GM19463 (cell line): Measurements from ENCODE around the gene SACM1L.

ENCODE experiments used
- ATAC-seq: cut with Tn5 transposase; IDR thresholded peaks from one replicate; pipeline ENCODE4 v1.9.1; 2021; ENCODE audit warnings: mild to moderate bottlenecking, moderate library complexity; ENCODE audit not compliant: unreplicated experiment

Gene SACM1L, protein sequence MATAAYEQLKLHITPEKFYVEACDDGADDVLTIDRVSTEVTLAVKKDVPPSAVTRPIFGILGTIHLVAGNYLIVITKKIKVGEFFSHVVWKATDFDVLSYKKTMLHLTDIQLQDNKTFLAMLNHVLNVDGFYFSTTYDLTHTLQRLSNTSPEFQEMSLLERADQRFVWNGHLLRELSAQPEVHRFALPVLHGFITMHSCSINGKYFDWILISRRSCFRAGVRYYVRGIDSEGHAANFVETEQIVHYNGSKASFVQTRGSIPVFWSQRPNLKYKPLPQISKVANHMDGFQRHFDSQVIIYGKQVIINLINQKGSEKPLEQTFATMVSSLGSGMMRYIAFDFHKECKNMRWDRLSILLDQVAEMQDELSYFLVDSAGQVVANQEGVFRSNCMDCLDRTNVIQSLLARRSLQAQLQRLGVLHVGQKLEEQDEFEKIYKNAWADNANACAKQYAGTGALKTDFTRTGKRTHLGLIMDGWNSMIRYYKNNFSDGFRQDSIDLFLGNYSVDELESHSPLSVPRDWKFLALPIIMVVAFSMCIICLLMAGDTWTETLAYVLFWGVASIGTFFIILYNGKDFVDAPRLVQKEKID

DNA sequence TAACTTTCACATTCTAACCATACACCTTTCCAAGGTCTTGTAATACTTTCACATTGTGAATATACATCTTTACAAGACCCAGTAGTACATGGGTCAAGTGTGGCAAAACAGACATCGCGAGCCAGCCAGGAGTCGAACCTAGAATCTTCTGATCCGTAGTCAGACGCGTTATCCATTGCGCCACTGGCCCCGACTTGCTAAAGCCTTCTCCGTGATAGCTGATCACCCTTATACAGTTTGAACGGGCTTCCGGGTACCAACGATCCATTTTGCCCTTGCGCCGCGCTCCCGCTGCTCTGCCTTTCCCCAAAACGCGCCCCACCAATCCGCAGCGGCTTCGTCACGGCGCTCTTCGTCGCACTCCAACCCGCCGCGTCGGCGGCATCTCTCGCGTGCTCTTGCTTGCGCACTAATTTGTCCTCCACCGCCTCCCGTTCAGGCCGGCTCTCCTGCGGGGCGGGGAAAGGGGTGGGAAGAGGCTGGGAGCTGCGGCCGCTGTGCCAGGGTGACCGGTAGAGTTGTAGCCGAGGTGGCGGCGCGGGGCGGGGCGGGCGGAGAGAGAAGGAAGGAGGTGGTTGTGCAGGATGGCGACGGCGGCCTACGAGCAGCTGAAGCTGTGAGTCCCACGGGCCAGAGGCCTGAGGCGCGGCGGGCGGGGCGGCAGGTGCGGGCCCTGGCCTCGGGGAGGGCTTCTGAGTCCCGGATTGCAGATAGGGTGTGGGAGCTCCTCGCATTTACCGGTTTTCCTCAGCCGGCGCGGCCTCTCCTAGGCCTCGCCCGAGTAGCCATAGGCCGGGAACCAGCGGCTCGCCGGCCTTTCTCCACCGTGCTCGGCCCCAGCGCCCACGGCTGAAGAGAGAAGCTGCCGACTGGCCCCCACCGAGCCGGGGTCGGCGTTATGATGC, at the start of gene SACM1L:
Gene SACM1L (plus strand): TSS at position 515 of the 905 bp plus-strand sequence. CDS start 70 bp downstream, at position 585.
- peak; percentile 76 for ATAC-seq

DNA sequence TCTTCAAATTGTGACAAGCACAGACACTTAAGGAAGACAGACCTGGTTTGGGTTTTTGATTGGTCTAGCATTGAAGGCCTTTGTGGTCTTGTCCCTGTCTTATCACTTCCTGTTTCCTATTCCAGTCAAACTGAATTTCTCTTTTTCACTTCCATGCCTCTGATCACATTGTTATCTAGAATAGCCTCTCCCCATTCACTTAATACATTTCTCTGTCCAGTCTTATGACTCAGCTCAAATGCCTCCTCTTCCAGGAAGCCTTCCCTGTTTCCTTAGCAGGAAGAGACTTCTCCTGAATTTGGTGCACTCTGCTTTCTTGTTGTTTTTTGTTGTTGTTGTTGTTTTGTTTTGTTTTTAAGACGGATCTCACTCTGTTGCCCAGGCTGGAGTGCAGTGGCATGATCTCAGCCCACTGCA, 49.1 kb upstream of the SACM1L start:
- ATAC-seq: no peak

DNA sequence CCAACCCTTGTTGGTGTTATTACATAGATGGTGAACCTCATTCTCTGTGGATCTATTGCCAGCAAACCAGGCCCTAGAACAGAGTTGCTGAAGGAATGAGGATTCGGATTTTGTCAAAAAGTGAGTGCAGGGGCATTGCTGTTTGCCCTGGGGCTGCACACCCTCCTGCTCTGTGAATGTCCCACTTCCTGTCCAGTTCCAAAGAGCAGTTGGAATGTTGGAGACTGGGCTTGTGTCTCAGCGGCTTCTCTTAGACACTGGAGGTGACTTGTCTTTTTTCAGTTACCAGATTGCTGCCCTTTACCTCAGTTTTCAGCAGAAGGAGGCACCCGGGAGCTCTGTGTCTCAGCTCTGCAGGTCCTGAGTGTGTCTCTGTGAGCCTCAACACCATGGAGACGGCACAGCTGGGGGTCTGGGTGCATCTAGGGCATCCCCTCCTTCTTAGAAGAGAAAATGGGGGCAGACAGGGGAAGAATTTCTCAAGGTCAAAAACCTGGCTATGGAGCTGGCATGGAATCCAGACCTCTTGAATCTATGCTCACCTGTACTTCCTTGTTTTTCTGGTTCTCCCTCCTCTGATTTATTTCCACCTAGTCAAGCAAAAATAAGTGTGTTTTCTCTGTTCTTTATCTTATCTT, 48.4 kb upstream of the SACM1L start:
- no peak for ATAC-seq

DNA sequence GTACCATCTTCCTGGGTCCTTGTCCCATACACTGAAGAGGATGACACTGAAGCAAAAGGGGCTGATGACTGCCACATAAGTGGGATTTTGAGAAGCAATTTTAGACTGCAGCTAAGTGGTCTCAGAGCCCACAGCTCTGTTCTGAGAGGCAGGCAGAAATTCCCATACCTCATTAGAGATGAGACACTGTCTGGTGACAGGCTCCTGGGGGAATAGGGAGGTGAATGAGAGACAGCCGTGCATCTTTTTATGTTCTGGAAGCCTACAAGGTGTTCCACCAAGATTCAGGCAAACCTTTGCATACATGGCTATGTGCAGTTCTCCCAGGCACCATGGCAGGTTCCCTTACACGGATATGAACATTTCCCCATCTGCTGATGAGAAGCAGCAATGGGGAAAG, 47.4 kb upstream of the SACM1L start:
- no peak for ATAC-seq

DNA sequence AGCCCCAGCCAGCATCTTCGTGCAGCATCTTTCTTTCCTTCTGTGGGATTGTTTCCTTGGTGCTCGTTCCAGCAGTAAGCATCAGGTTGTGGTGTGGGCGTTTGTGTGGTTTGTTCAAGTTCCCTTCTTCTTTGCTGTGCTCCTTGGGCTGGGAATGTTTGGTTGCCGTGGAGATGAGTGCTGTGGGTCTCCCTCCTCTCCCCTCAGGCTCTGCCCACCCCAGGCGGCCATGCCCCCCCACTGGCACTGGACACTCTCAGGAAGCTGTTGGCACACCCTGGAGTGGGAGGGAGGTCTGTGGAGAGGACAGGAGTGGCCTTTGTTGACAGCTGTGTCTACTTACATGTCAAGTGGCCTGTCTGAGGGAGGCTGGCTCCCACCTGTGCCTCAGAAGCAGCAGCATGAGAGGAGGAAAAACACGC, 46.5 kb upstream of the SACM1L start:
- no peak for ATAC-seq

DNA sequence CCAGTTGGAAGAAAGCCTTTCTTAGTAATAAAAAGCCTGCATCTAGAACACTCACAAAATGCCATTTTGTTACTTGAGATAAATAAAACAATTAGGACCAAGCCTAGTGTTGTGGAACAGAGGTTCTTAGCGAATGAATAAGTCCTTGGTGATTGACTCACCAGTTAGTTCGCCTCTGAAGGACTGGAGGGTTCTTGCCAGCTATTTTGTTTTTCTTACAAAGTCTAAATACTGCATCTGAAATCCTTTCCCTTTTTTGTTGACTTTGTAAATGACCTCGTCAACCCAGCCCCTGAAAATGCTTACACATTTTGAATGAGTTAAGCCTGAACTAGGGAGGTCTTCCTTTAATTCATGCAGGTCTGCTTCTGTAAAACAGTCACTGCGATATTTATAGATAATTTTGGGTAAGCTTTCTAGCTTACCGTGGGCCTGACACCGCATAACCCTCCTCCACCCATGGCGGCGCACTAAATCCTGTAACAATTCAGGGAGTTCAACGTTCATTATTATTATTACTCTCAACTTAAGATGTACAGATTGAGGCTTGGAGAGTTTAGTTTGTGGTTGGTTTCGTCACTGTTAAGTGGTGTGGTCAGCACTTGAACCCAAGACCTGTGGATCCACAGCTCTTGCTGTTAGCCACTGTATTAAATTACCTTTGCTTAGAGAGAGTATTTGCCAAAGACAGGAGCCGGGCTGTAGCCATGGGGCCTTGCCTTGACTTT, 45.0 kb upstream of the SACM1L start:
- ATAC-seq: no peak

DNA sequence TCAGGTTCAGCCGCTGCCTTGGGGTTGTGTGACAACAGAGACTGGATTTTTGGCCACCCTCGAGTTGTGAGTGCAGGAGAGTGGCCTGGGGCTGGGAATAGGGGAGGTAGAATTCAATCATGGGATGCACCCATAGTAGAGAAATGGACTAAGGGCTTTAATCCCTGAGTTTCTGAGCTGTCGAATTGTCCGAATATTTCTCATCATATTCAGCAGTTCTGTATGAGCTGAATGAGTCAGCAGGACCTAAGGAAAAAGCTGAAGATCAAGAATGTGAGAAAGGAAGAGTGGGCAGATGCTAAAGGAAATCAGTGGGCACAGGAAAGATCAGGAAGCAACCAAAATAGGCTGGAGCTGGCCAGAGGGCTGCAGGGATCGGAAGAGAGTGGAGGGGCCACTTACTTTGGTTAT, 44.4 kb upstream of the SACM1L start:
- no peak for ATAC-seq

DNA sequence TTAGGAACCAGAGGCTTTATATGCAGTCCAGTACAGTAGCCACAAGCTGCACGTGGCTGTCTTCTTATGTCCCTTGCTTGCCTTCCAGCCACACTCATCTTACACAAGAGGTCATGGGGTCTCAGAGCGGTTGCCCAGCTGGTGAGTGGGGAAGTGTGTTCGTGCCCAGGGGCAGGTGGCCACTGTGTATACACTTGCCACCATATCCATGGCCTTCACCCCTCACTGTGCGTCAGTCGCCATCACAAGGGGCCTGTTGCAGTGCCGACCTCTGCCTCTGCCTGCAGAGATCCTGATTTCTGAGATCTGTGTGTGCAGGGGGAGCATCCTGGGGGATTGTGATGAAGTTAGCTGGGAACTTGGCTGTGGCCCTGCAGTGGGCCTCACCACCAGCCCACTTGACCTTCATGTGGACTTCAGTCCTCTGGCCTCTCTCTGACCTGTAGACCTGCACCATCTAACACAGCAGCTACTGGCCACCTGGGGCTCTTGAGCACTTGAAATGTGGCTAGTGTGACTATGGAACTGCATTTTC, 43.1 kb upstream of the SACM1L start:
- ATAC-seq: no peak

DNA sequence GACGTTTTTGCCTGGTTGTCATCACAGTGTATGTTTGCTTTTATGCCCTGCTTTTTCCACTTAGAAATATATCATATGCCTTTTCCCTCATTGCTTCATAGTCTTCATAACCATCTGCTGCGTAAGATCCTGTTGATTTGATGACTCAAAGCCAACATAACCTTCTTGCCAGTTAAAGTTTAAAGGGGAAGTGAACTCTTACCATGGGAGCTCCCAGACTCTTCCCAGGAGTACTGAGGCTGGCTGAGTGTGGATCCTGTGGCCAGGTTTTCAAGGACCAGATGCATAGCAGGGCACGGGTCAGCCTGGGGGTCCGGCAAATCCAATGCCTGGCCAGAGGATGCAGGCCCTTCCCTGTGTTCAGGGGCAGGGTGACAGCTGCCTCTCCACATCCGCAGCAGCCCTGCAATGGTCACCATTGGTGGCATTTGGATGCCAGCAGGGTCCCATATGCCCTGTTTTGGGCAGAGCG, 42.0 kb upstream of the SACM1L start:
- ATAC-seq: no peak

DNA sequence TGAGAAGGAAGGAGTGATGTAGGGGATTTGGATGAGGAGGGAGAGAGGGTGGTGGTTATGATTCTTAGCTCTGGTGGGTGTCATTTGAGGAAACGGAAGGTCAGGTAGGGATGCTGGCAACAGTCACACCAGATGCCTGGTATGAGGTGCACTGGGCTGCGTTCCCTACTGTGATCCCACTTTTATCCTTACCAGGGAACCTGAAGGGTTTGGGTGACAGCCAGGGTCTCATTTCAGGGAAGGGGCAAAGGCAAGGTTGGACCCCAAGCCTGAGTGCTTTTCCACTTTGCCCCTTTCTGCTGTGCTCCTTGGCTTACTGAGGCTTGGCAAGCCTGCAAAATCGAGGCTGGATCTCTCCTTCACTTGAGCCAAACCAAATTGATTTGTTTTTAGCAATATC, 36.0 kb upstream of the SACM1L start:
- no peak for ATAC-seq

DNA sequence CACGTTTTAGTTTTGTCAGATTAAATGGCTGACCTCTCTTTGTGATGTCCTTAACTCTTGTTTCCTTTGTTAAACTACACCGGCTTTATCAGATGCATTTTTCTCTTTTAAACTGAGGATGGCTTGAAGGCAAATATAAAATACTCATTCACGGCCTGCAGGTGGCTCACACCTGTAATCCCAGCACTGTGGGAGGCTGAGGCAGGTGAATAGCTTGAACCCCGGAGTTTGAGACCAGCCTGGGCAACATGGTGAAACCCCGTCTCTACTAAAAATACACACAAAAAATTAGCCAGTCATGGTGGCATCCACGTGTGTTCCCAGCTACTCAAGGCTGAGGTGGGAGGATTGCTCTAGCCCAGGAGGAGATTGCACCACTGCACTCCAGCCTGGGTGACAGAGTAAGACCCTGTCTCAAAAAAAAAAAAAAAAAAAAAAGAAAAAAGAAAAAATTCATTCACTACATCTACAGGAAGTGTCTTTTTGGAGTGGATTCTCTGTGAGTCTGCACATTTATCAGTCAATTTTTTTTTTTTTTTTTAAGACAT, 34.7 kb upstream of the SACM1L start:
- ATAC-seq: no peak

DNA sequence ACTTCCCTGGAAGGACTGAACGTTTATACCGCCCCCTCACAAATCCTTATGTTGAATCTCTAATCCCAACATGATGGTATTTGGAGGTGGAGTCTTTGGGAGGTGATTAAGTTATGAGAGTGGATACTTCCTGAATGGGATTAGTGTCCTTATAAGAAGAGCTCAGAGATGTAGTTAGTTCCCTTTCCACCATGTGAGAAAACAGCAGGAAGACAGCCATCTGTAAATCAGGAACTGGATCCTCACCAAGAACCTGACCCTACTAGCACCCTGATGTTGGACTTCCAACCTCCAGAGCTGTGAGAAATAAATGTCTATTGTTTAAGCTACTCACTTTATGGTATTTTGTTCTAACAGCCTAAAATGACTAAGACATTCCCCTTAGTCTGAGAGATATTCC, 33.3 kb upstream of the SACM1L start:
- ATAC-seq: no peak

DNA sequence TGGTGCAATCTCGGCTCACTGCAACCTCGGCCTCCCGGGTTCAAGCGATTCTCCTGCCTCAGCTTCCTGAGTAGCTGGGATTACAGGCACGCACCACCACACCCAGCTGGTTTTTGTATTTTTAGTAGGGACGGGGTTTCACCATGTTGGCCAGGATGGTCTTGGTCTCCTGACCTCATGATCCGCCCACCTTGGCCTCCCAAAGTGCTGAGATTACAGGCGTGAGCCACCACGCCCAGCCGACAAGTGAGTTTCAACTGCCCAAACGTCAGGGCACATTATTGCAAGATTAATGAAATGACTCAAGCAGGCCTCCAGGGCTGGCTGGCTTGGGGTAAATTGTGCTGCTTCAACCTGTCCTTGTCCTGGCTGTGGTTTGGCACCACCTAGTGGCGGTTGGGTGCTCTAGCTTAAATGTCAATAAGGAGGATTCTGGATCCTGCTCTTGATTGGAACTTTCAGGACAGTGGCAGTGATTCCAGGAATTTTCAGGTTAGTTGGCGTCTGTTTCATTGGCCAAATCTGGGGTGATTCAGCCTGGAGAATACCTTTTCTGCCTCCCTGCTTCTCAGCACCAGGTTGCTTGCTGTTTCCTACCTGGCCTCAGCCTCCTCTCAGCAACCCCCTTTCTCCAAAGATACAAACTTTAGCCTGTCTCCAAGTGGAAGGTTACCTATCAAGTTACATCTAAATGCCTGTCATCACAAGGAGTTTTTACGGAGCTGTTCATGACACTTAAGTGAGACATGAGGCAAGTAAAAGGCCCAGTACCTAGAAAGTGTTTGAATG, 32.4 kb upstream of the SACM1L start:
- peak; percentile 60 for ATAC-seq

DNA sequence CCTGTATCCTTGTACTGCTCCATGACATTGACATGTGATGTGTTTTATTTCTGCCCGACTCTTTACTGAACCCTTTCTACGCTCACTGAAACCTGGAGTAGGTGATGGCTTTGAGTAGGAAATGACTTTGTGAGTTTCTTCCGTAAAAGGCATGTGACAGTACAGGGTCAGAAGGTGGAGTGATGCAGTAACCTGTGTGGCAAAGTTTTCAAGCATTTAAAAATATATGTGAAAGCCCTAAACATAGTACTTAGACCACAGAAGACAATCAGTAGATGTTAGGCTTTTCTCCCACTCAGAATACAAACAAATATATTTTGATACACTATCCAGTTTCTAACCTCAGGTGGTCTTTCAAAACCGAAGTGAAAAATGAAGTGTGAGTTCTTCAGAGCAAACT, 31.3 kb upstream of the SACM1L start:
- peak; percentile 57 for ATAC-seq

DNA sequence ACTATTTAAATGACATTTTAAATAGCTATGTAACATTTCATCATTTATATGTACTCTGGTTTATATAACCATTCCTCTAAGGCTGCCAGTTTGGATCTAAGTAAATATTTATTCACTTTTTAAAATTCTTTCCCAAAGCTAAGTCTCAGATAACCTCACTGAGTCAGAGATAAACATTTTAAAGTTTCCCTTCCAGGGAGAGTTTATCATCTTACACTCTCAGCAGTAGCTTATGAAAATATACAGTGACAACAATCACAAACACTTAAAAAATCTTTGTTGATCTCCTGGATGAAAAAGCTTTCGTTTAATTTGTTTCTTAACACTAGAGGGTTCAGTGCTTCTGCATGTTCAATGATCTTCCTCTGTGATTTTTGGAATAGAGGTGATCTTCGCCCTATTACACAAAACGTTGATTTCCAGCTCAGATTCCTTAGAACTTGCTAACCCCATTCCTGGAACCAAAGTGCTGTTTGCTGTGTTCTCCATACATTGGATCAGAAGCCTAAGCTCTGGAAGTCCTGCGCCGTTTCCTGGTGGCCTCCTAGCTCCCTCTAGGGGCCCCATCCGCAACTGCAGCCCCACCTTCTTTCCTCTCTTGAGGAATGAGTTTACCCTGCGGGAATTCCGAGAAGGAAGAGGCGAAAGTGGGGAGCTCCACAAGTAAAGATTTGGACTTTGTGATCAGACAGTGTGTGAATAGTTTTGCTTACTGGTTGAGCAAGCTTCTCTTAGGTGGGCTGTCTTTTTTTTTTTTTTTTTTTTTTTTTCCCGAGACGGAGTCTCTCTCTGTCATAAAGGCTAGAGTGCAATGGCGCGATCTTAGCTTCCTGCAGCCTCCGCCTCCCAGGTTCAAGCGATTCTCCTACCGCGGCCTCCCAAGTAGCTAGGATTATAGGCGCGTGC, 29.3 kb upstream of the SACM1L start:
- ATAC-seq: no peak

DNA sequence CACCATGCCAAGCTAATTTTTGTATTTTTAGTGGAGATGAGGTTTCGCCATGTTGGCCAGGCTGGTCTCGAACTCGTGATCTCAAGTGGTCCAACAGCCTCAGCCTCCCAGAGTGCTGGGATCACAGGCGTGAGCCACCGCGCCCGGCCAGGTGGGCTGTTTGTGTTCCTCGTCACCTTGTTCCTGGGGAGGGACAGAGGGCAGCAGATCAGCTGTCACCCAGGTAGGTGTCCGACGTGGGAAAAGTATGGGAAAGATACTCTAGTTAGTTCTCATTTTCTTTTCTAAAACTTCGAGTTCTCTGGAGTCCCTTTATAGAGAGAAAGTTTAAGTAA, 28.7 kb upstream of the SACM1L start:
- ATAC-seq: no peak

DNA sequence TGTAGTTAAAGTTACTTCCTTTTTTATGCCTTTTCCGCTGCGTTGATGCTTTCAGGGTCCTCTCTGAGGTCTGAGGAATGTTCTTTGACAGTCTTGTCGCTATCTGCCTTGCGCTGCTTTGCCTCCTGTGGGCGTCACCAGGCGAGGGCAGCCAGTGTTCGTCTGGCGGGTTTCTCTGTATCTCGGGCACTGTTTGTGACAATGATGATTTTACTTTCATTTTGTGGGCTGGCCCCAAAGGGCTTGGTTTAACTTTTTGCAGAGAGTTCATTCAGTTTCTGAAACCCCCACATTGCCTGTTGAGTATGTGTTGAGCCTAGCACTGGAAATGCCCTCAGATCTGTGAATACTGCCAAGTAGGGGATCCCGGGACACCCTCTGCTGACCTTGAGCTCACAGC, 24.6 kb upstream of the SACM1L start:
- peak; percentile 87 for ATAC-seq

DNA sequence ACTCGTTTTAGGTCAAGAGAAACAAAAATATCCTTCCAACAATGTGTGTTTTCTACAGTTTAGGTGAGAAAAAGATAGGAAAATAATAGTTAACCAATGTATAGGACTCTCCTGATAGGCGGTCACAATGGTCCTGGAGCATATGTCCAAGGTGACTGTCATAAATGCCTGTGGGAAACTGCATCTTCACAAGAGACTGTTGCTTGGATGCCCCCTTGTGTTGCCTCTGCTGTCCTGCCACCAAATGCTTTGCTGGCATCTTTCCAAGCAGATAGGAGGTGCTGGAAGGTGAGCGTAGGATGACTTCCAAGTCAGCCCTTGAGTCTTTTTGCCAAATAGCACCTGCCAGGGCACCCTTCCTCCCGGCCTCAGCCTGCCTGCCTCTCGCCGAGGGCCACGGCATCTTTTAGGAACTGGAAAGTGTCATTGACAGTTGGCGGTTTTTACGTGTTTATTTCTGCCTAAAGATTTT, 24.1 kb upstream of the SACM1L start:
- no peak for ATAC-seq
